NCI-H748 (cell line): ENCODE measurements around the gene NOS1AP.
"Not testable (repeated sequence)": the region's sequence is repeated elsewhere in the genome, so short reads cannot be mapped to it uniquely, and the experiment has no call there.

Experiments used
- DNase-seq: peaks from one replicate; lab custom pipeline; 2025; ENCODE audit not compliant: unreplicated experiment; lab: John Stamatoyannopoulos, UW

Gene NOS1AP

DNA sequence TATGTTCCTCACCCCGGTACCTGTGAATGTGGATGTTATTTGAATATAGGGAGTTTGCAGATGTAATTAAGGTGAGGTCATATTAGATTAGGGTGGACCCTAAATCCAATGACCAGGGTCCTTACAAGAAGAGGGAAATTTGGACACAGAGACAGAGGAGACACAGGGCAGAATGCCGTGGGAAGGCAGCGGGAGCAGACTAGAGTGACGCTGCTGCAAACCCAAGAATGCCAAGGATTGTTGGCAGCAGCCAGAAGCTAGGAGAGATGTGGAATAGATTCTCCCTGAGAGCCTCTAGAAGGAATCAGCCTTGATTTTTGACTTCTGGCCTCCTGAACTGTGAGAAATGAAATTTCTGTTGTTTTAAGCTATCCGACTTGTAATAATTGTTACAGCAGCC lies 253.5 kb downstream of the NOS1AP start:
- no peak for DNase-seq

- no peak for DNase-seq
These were observed 254.9 kb downstream of the NOS1AP start for GRCh38 chr1:162324396-162324795.

- no peak for DNase-seq
These were observed 257.1 kb downstream of the NOS1AP start for GRCh38 chr1:162326559-162326958.

DNA sequence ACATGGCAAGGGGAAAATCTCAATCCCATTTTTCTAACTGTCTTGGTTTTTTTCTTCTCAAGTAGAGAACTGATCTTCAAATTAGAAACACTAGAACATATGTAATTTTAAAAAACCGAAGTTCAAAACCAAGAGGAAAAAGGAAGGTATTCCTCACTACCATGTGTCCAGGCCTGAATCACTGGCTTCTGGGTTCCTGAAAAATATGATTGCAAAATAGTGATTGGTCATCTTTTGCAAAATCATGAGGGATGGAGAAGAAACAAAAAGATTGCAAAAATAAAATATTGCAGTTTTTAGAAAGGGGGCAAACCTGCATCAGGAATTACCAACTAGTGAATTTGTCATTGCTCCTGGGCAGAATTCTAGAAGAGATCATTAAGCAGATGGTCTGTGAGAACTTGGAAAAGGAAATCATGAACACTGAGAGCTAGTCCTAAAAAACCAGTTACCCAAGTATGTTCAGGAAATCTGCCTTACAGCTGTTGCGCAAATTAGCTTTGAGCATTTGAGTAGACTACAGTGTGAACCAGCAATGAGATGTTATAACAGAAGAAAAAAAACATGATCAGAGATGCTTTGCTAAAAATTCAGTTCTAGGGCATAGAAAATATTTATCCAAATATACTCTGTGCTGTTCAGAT lies 257.8 kb downstream of the NOS1AP start:
- no peak for DNase-seq

DNA sequence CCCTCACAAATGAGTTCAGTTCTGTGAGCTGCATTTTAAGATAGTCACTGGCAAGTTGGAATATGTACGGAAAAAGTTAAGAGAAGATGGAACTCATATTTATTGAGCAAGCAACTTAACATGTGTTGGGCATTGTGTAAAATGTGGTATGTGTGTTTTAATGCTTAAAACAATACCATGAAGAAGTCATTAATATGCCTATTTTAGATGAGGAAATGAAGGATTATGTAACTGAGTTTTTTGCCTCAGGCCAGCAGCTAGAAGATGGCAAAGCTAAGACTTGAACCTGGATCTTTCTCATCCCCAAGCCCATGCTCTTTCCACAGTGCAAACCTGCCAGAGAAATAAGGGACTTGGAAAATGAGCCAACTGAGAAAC lies 258.3 kb downstream of the NOS1AP start:
- DNase-seq: no peak

DNA sequence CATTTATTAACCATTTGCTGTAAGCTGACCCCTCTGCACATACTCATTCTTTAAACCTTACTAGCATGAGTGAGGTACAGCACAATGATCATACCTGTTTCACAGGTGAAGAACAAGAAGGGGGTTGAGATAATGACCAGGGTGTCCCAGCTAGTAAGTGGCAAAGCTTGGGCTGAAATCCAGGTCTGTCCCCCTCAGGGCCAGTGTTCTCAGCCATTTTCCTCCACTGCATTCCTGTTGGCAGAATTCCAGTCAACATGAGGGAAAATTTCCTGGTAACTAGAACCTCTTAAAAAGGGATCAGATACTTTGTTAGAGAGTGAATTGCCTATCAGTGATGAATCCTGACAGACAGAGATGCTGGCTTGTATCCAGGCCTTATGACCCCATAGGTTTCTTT lies 259.0 kb downstream of the NOS1AP start:
- DNase-seq: peak; percentile 31

DNA sequence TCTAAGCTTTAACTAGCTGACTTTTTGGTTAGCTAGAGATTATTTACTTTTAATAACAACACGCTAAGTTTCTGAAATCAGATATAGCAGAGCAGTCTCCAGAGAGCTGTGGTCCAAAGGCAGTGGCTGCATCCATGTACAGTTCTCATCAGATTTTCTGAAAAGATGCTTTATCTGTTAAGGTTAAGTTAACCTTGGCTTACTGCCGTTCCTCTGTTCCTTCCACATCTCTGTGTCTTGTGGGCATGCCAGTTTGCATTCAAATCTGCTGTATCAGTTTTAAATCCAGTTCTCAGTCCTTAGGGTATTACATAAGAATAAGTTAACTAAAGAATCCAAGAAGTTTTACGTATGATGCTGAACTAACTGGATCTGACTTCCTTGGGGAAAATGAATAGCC lies 260.3 kb downstream of the NOS1AP start:
- no peak for DNase-seq

DNA sequence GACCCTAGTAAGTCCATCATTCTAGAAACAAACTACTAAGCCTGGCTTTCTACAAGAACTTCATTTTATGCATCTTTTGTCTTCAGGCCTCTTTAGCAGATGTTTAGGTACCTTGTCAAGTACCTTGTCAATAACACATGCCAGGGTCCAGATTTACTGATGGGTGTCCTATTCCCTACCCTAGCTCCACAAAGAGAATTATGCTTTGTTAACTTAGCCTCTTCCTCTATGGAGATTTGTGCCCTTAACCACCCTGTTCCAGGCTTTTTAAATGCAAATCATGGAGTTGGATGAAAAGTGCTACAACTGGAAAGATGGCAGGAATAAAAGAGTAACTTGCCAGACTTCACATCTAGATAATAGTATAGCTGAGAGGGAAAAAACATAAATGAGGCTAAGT lies 264.5 kb downstream of the NOS1AP start:
- DNase-seq: no peak

- DNase-seq: no peak
These were observed 265.6 kb downstream of the NOS1AP start for GRCh38 chr1:162335126-162335525.

DNA sequence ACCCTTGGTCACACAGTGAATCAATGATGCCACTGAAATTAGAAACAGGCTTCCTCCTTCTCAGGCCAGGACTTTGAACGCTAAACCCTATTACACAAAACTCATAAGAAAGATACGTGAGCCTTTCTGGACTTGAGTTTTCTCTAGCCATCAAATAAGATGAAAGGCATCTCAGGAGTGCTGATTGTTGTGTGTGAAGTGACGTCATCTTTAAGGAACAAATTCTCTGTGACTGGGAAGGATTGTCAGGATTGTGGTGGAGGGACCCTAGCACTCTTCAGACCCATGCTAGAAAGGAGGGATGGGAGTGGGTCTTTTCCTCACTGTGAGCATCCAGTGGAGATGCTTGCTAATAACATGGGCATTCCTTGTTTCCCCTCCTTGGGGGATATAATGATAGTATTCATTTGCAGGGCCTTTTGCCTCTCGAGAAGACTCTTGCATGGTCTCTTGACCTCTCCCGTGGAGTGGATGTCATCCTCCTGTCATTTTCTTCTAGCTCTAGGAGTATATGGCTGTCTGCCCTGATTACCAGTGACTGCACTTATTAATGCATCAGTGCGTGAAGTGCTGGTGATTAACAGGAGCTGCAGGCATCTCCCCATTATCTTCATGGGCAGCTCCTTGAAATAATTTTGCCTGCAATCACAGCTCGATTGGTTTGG lies 267.3 kb downstream of the NOS1AP start:
- no peak for DNase-seq

DNA sequence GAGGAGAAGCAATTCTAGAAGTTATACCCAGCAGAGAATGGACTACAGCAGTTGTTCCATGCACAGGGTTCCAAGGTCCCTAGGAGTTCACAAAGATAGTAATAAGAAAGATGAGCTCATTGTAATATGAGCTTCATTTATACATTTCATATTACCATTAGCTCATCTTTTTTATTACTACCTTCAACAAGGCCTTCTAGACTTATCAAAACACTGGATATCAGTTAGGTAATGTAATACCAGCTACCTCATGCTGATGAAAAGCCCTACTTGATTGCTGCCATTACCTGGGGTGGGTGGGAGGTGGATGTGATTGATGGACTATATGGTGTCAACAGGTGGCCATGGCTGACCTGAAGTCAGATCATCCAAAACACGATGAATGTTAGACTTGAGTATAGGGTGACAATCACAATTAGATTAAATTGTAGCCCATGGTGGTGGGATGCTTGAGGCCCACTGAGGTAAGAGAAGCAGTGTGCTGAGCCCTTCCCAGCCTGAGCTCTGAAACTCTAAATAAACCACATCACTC lies 273.0 kb downstream of the NOS1AP start:
- DNase-seq: no peak

DNA sequence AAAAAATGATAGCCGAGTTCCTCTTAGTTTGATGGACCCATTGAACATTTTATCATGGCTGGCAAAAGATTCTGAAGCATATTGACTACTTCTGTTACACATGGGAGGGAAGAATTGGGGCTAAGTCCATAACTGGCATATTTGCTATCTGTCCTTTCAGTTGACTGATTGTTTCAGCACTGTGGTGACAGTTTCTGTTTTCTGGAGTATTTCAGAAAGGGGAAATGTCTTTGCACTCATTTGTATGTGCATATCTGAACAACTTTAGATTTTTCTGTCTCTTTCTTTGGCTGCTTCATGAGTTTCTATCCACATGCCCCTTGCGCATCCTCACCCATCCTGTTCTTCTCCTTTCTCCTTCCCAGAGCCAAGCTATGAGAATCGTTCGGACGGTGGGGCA lies 274.0 kb downstream of the NOS1AP start:
- DNase-seq: no peak

GRCh38 chr1:162347281-162347680 lies 277.8 kb downstream of the NOS1AP start:
- no peak for DNase-seq

DNA sequence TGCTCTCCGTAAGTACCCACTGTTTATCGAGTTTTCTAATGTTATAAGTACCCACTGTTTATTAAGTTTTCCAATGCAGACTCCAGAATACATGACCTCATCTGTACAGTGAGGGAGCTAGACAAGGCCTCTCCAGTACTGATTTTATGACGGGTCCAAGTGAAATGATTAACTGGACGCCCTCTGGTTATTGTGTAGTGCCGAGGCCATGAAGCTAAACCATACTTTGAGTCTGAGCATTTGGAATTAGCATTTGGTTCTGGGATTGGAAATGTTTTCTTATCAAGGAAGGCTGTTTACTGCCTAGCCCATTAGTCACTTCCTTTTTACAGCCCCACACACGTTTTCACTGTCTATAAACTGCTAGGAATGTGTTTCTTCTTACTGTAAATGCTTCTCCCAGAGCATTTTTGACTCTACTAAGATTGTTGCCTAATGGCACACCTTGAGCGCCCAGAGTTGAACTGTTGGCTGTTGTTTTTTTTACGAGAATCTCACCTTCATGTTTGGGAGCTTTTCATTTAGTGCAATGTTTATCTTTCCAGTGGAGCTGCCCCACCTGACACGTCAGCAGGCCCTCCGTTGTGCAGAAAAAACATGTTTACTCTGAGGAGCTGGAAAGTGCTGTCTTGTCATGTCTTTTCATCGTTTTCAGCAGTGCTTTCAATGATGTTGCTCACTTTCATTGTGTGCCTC lies 280.3 kb downstream of the NOS1AP start:
- DNase-seq: peak; percentile 64

DNA sequence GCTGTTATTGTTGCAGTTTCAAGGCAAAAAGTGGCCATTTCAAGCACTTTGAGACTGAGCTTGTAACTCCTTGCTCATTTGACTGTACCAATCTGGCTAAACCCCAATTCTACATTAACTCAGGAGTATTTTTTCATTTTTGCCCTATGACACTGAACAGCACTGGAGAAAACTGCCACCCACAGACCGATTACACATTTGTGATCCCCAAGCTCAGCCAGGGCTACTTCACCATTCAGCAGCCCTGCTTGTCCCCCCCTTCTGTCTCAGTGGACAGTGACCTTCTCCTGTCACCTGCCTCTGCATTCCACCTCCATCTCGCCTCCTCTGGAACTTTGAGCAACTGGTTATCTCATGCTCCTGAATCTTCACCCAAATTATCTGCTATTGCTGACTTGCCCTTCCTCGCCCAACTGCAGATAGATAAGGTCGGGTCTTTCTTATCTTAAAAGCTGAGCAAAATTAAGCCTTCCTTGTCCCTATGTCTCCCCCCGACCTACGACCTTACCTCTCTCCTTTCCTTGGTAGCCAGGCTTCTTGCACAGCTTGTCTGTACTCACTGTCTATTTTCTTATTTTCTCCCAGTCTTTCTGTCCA lies 281.9 kb downstream of the NOS1AP start:
- no peak for DNase-seq

- DNase-seq: not testable (repeated sequence)
These were observed 282.4 kb downstream of the NOS1AP start for GRCh38 chr1:162351874-162352273.

- no peak for DNase-seq
These were observed 283.6 kb downstream of the NOS1AP start for GRCh38 chr1:162353078-162353477.

DNA sequence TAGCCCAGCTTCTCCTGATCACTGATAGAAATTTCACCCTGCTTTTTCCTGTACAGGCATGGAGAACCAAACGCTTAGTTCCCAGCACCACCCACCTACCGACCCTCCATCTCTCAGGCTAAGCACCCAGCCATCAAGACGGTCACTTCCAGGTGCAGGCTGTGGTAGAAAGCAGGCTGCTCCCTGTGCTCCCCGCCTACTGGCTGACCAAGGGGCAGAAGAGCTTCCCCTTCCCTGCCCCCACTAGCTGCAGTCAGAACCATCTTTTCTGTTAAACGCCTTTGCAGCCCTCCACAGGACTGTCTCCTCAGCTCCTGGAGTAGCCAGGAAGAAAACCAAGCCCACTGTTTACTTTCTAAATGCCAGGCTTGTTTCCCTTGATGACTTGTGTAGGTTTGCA lies 284.2 kb downstream of the NOS1AP start:
- DNase-seq: no peak

DNA sequence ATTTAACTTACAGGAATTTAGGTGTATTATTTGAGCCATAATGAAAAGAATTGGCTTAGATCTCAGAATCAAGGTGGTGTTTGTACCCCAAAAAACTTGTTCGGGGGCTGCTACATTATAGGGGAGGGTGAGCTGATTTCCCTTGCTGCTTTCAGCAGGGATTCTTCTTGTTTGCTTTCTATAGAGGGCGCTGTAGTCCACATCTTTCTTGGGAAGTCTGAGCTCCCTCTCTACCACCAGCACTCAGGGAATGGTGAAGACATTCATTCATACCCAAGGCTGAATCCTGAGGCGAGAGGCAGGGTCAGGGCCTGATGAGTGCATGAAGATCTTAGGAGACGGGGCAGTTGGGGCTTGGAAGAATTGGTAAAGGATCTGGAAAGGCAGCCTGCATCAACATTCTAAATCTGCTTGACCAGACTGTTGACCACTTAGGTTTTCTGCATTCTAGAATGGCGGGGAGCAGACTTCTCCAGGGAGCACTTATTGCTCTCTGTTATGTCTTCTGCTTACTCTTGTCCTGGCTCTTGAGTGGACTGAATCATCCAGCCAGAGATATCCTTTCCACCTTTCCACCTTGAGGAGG lies 288.3 kb downstream of the NOS1AP start:
- peak; percentile 56 for DNase-seq

- no peak for DNase-seq
These were observed 289.4 kb downstream of the NOS1AP start for GRCh38 chr1:162358928-162359327.

- DNase-seq: no peak
These were observed 290.2 kb downstream of the NOS1AP start for GRCh38 chr1:162359523-162360236.
